ENCODE measurements around the gene NAALADL2. TPM values are rescaled to one million over a fixed set of nuclear protein-coding genes. Genes with fewer than 3 reads are reported as not detected.

NAALADL2 gene
- total and polyA plus RNA-seq, 2 of the 4 experiments (the other 2 are of a cell fraction) = 3.8 to 19.2 TPM

DNA sequence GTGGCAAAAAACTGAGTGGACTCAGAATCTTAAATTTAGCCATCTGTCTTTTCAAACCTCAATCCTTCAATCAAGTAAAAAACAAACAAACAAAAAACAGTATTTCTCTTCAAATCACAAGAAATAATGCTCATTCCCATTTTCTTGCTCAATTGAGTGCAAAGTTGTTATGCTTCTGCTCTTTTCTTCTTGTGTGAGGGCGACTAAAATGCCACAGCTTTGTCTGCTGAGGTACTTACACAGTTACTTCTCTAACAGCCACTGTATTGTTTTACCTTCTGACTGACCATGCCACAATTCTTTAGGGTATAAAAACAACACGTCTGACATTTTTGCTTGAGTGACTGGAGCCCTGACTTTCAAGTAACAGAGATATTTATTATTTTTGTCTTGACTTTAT lies 617.4 kb downstream of the NAALADL2 start:
- H3K18ac ChIP-seq (ENCODE audit: low read depth, low read length) = no peak overlapping the region
- peak overlapping the region in 1 of 2 experiments; percentile 9; a peak in 1 of 4 replicates for H4K8ac ChIP-seq (ENCODE audit: low read depth in 2 of 2, low read length in 2 of 2)
- ATAC-seq (ENCODE audit: low read depth) (no peak), DNase-seq (no peak)
- BruUV-seq (replicated peaks) = no TSS peak
- no peak overlapping the region for H3K4me2 ChIP-seq (ENCODE audit: low read depth, low read length)
- H3K4me3 ChIP-seq (ENCODE audit: insufficient read depth, low read depth, low read length) = no peak overlapping the region
- no peak overlapping the region for H3K23ac ChIP-seq (ENCODE audit: low read depth, low read length)
- no peak overlapping the region for H3K9ac ChIP-seq (ENCODE audit: low read depth, low read length)
- H3K4me1 ChIP-seq (ENCODE audit: control insufficient read depth, insufficient read depth, low read length) = no peaks in the 10 kb centered on the region
- no peak overlapping the region for H2AFZ ChIP-seq (replicated peaks; ENCODE audit: low read length, poor library complexity)
- no peak overlapping the region for H2BK120ac ChIP-seq (ENCODE audit: low read depth, low read length)
- H4K20me1 ChIP-seq (ENCODE audit: insufficient read depth, low read length) = no peaks in the 10 kb centered on the region
- intact Hi-C loops (cut with micrococcal nuclease) = no loop called here
- dilution Hi-C loops (cut with HindIII; ENCODE audit: low sequenced_read_pairs, unreplicated experiment) = no loop called here
- POLR2A ChIA-PET (ENCODE audit: unreplicated experiment) = no interaction called here
- no peaks in the 10 kb centered on the region for H3K9me1 ChIP-seq (ENCODE audit: insufficient read depth, low read length)
- no peak overlapping the region for H3K14ac ChIP-seq (replicated peaks; ENCODE audit: low read depth, low read length)
- H3K27ac ChIP-seq (ENCODE audit: insufficient read depth, low read length) = no peak overlapping the region
- no peaks in the 10 kb centered on the region for H3K79me1 ChIP-seq (ENCODE audit: low read depth in 1 of 2, low read length in 2 of 2)
- no peak overlapping the region for H2BK20ac ChIP-seq (ENCODE audit: low read depth, low read length)
- no peaks in the 10 kb centered on the region for H3K27me3 ChIP-seq (ENCODE audit: control insufficient read depth, insufficient read depth, low read length)
- no peak overlapping the region for H4K91ac ChIP-seq (ENCODE audit: insufficient read depth, low read depth, low read length)
- H3K9me3 ChIP-seq (ENCODE audit: control insufficient read depth, insufficient read depth, low read length) = no peaks in the 10 kb centered on the region
- no peaks in the 10 kb centered on the region for H3K36me3 ChIP-seq (ENCODE audit: control insufficient read depth, insufficient read depth, low read length)
- H2AK5ac ChIP-seq (ENCODE audit: low read depth, low read length) = no peak overlapping the region
- H2AK9ac ChIP-seq (replicated peaks; ENCODE audit: low read depth, low read length, poor library complexity) = no peak overlapping the region
- no peak overlapping the region for H2BK15ac ChIP-seq (ENCODE audit: low read depth, low read length)
- H4K5ac ChIP-seq (ENCODE audit: low read depth, low read length) = no peak overlapping the region
- H3K4ac ChIP-seq (ENCODE audit: low read depth, low read length) = no peak overlapping the region
- no peak overlapping the region for H2BK5ac ChIP-seq (ENCODE audit: low read depth, low read length, poor library complexity, severe bottlenecking)
- WGBS, 2 experiments (ENCODE audit: extremely low coverage in 2 of 2, insufficient read length in 1 of 2) = no CpG with 5 or more reads among the region's 2 CpGs
- TF ChIP-seq RFX5 (IDR thresholded peaks at IDR 0.05; ENCODE audit: low read depth, low read length) (no peak), MAZ (IDR thresholded peaks at IDR 0.05; ENCODE audit: borderline replicate concordance, low read depth, low read length) (no peak), MXI1 (IDR thresholded peaks at IDR 0.05; ENCODE audit: borderline replicate concordance, low read depth, low read length) (no peak)
- TF ChIP-seq, protein P1, sequence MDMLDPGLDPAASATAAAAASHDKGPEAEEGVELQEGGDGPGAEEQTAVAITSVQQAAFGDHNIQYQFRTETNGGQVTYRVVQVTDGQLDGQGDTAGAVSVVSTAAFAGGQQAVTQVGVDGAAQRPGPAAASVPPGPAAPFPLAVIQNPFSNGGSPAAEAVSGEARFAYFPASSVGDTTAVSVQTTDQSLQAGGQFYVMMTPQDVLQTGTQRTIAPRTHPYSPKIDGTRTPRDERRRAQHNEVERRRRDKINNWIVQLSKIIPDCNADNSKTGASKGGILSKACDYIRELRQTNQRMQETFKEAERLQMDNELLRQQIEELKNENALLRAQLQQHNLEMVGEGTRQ (IDR thresholded peaks at IDR 0.05; ENCODE audit: low read depth, low read length) = no peak
- CTCF ChIA-PET = no interaction called here
- H3K56ac ChIP-seq (ENCODE audit: extremely low read depth, insufficient read depth, low read length) = no peak overlapping the region
- in situ Hi-C loops (cut with MboI; ENCODE audit: low sequenced_read_pairs) = no loop called here

All from IMR-90 (cell line).